ENCODE results near the gene SMARCE1.

Gene SMARCE1

DNA sequence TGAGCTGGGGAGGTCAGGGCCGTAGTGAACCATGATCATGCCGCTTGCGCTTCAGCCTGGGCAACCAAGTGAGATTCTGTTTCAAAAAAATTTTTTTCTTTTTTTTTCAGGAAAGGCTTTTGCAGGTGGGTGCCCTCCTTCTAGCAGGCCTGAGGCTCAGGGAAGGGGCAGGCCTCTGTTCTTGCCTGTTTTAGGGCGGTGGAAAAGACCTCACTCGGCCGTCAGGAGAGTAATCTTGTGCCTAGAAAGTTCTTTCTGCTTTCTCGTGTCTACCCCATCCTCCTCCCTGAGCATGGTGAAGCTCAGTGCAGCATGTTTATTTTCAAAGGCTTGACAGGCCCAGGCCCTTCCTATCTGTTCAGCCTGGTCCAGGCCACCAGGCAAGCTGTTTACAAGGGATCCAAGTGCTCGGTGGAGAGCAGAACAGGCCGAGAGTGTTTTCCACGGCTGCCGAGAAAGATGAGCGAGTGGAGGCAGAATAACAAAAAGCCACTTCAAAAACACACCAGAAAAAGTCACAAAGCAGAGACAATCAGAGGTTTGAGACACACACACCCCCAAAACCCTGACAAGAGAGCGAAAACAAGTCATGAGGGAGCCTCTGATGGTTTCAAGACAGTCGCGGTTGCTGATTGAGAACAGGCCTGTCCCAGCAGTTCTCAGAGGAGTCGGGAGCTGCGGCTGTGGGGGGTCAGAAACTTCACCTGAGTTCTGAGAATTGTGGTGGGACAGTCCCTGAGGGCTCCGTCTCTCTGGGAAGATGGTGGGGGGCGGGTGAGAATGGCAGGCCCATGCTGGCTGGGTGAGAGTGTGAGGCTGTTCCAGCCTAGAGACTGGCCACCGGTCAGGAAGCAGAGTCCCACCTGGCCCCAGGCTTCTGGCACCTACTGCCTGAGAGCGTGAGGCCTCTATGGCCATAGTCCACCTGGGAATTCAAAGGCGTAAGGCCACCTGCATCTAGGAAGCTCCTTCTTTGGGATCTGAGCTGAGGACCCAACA lies 44.9 kb downstream of the SMARCE1 start:
- Histone ChIP-seq H3K36me3 (ENCODE audit: control insufficient read depth in 5 of 5, insufficient read depth in 5 of 5, low read length in 5 of 5) (no peaks in the 10 kb centered on the region), H3K9me3 (ENCODE audit: control insufficient read depth in 5 of 5, low read length in 5 of 5) (no peaks in the 10 kb centered on the region), H3K27me3 (ENCODE audit: control insufficient read depth in 5 of 5, insufficient read depth in 4 of 5, low read length in 5 of 5) (no peaks in the 10 kb centered on the region), H3K4me3 (ENCODE audit: low read depth in 1 of 5, low read length in 5 of 5) (no peak overlapping the region), H3K27ac (ENCODE audit: low read depth, low read length) (no peak overlapping the region), H3K4me1 (ENCODE audit: control insufficient read depth in 5 of 5, insufficient read depth in 5 of 5, low read length in 5 of 5) (peaks cover 0 to 37% (median 27%) of the 10 kb centered on the region in 5 donors), H3K9ac (ENCODE audit: low read length in 5 of 5) (no peak overlapping the region)

GRCh38 chr17:40600486-40601046 lies 47.1 kb downstream of the SMARCE1 start:
- Histone ChIP-seq H3K4me1 (ENCODE audit: control insufficient read depth in 5 of 5, insufficient read depth in 5 of 5, low read length in 5 of 5) (peaks cover 2 to 47% (median 27%) of the 10 kb centered on the region in 5 donors), H3K4me3 (ENCODE audit: low read depth in 1 of 5, low read length in 5 of 5) (no peak overlapping the region), H3K27me3 (ENCODE audit: control insufficient read depth in 5 of 5, insufficient read depth in 4 of 5, low read length in 5 of 5) (no peaks in the 10 kb centered on the region), H3K27ac (ENCODE audit: low read depth, low read length) (no peak overlapping the region), H3K9me3 (ENCODE audit: control insufficient read depth in 5 of 5, low read length in 5 of 5) (no peaks in the 10 kb centered on the region), H3K36me3 (ENCODE audit: control insufficient read depth in 5 of 5, insufficient read depth in 5 of 5, low read length in 5 of 5) (no peaks in the 10 kb centered on the region), H3K9ac (ENCODE audit: low read length in 5 of 5) (no peak overlapping the region)

DNA sequence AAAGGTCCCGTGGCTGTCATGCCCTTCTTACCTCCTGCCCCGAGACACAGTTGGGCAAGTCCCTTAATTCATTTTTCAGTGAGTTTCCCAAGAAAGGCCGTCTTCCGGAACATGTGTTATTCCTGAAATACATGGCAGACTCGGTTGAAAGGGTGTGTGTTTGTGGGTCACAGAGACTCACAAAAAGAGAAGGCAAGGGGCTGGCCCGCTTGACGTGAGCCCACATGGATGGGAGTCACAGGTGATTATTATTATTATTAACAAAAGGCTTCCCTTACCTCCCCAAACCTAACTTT lies 48.2 kb downstream of the SMARCE1 start:
- Histone ChIP-seq H3K4me3 (ENCODE audit: low read depth in 1 of 5, low read length in 5 of 5) (no peak overlapping the region), H3K4me1 (ENCODE audit: control insufficient read depth in 5 of 5, insufficient read depth in 5 of 5, low read length in 5 of 5) (peaks cover 2 to 41% (median 24%) of the 10 kb centered on the region in 5 donors), H3K27me3 (ENCODE audit: control insufficient read depth in 5 of 5, insufficient read depth in 4 of 5, low read length in 5 of 5) (no peaks in the 10 kb centered on the region), H3K9ac (ENCODE audit: low read length in 5 of 5) (peak overlapping the region in 2 of 5 donors; percentile 58 to 76), H3K27ac (ENCODE audit: low read depth, low read length) (peak overlapping the region; percentile 82), H3K36me3 (ENCODE audit: control insufficient read depth in 5 of 5, insufficient read depth in 5 of 5, low read length in 5 of 5) (no peaks in the 10 kb centered on the region), H3K9me3 (ENCODE audit: control insufficient read depth in 5 of 5, low read length in 5 of 5) (no peaks in the 10 kb centered on the region)

GRCh38 chr17:40598619-40599467 lies 48.8 kb downstream of the SMARCE1 start:
- peaks cover 2 to 36% (median 19%) of the 10 kb centered on the region in 5 donors for H3K4me1 ChIP-seq (ENCODE audit: control insufficient read depth in 5 of 5, insufficient read depth in 5 of 5, low read length in 5 of 5)
- H3K27ac ChIP-seq (ENCODE audit: low read depth, low read length), result peak overlapping the region; percentile 97
- no peaks in the 10 kb centered on the region for H3K36me3 ChIP-seq (ENCODE audit: control insufficient read depth in 5 of 5, insufficient read depth in 5 of 5, low read length in 5 of 5)
- peak overlapping the region in 4 of 5 donors; percentile 35 to 69 (median 58) for H3K9ac ChIP-seq (ENCODE audit: low read length in 5 of 5)
- peak overlapping the region in 3 of 5 donors; percentile 4 to 30 (median 29) for H3K4me3 ChIP-seq (ENCODE audit: low read depth in 1 of 5, low read length in 5 of 5)
- no peaks in the 10 kb centered on the region for H3K27me3 ChIP-seq (ENCODE audit: control insufficient read depth in 5 of 5, insufficient read depth in 4 of 5, low read length in 5 of 5)
- no peaks in the 10 kb centered on the region for H3K9me3 ChIP-seq (ENCODE audit: control insufficient read depth in 5 of 5, low read length in 5 of 5)

- peaks cover 2 to 36% (median 19%) of the 10 kb centered on the region in 5 donors for H3K4me1 ChIP-seq (ENCODE audit: control insufficient read depth in 5 of 5, insufficient read depth in 5 of 5, low read length in 5 of 5)
- peak overlapping the region in 4 of 5 donors; percentile 35 to 69 (median 58) for H3K9ac ChIP-seq (ENCODE audit: low read length in 5 of 5)
- no peaks in the 10 kb centered on the region for H3K27me3 ChIP-seq (ENCODE audit: control insufficient read depth in 5 of 5, insufficient read depth in 4 of 5, low read length in 5 of 5)
- H3K36me3 ChIP-seq (ENCODE audit: control insufficient read depth in 5 of 5, insufficient read depth in 5 of 5, low read length in 5 of 5), result no peaks in the 10 kb centered on the region
- H3K9me3 ChIP-seq (ENCODE audit: control insufficient read depth in 5 of 5, low read length in 5 of 5), result no peaks in the 10 kb centered on the region
- peak overlapping the region; percentile 97 for H3K27ac ChIP-seq (ENCODE audit: low read depth, low read length)
- H3K4me3 ChIP-seq (ENCODE audit: low read depth in 1 of 5, low read length in 5 of 5), result peak overlapping the region in 2 of 5 donors; percentile 4 to 30
Measured at GRCh38 chr17:40598301-40598618, 49.4 kb downstream of the SMARCE1 start.

- no peak overlapping the region for H3K4me3 ChIP-seq (ENCODE audit: low read depth in 1 of 5, low read length in 5 of 5)
- H3K4me1 ChIP-seq (ENCODE audit: control insufficient read depth in 5 of 5, insufficient read depth in 5 of 5, low read length in 5 of 5), result peaks cover 2 to 36% (median 19%) of the 10 kb centered on the region in 5 donors
- no peaks in the 10 kb centered on the region for H3K9me3 ChIP-seq (ENCODE audit: control insufficient read depth in 5 of 5, low read length in 5 of 5)
- H3K36me3 ChIP-seq (ENCODE audit: control insufficient read depth in 5 of 5, insufficient read depth in 5 of 5, low read length in 5 of 5), result no peaks in the 10 kb centered on the region
- no peaks in the 10 kb centered on the region for H3K27me3 ChIP-seq (ENCODE audit: control insufficient read depth in 5 of 5, insufficient read depth in 4 of 5, low read length in 5 of 5)
- peak overlapping the region in 4 of 5 donors; percentile 22 to 69 (median 42) for H3K9ac ChIP-seq (ENCODE audit: low read length in 5 of 5)
- H3K27ac ChIP-seq (ENCODE audit: low read depth, low read length), result peak overlapping the region; percentile 97
Measured at GRCh38 chr17:40597556-40598300, 49.9 kb downstream of the SMARCE1 start.

GRCh38 chr17:40597156-40597555 lies 50.5 kb downstream of the SMARCE1 start:
- no peak overlapping the region for H3K4me3 ChIP-seq (ENCODE audit: low read depth in 1 of 5, low read length in 5 of 5)

DNA sequence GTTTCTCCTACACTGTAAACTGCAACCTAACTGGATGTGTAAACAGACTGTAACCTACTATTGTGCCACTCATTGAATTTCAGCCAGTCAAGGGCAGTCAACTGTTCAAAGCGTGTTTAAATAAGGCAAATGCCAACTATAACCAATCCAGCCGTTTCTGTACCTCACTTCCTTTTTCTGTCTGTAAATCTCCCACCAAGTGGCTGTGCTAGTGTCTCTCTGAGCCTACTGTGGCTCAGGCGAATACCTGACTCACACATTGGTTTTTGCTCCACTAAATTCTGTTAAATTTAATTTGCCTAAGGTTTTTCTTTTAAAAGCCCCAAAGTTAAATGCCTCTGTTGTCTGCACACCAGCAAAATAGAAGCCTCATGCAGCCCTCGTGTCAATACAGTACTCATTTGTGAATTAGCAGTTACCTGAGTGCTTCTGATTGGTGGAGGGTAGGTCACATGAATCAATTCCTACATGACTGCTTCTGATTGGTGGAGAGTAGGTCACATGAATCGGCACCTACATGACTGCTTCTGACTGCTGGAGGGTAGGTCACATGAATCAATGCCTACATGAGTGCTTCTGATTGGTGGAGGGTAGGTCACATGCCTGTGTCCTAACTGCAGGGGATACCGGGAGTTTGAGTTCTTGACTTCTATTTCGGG lies 51.2 kb downstream of the SMARCE1 start:
- Histone ChIP-seq H3K9ac (ENCODE audit: low read length in 5 of 5) (no peak overlapping the region), H3K4me1 (ENCODE audit: control insufficient read depth in 5 of 5, insufficient read depth in 5 of 5, low read length in 5 of 5) (peaks cover 2 to 33% (median 19%) of the 10 kb centered on the region in 5 donors)

More at GRCh38 chr17:40597156-40597555, 50.5 kb downstream of the SMARCE1 start:
- Histone ChIP-seq H3K36me3 (ENCODE audit: control insufficient read depth in 5 of 5, insufficient read depth in 5 of 5, low read length in 5 of 5) (no peaks in the 10 kb centered on the region), H3K9ac (ENCODE audit: low read length in 5 of 5) (no peak overlapping the region), H3K27ac (ENCODE audit: low read depth, low read length) (peak overlapping the region; percentile 97), H3K9me3 (ENCODE audit: control insufficient read depth in 5 of 5, low read length in 5 of 5) (no peaks in the 10 kb centered on the region), H3K4me1 (ENCODE audit: control insufficient read depth in 5 of 5, insufficient read depth in 5 of 5, low read length in 5 of 5) (peaks cover 2 to 36% (median 19%) of the 10 kb centered on the region in 5 donors), H3K27me3 (ENCODE audit: control insufficient read depth in 5 of 5, insufficient read depth in 4 of 5, low read length in 5 of 5) (no peaks in the 10 kb centered on the region)

GRCh38 chr17:40590742-40591141 lies 56.9 kb downstream of the SMARCE1 start:
- H3K36me3 ChIP-seq (ENCODE audit: control insufficient read depth in 5 of 5, insufficient read depth in 5 of 5, low read length in 5 of 5), result no peaks in the 10 kb centered on the region
- H3K9me3 ChIP-seq (ENCODE audit: control insufficient read depth in 5 of 5, low read length in 5 of 5), result no peaks in the 10 kb centered on the region
- H3K4me1 ChIP-seq (ENCODE audit: control insufficient read depth in 5 of 5, insufficient read depth in 5 of 5, low read length in 5 of 5), result peaks cover 0 to 6% (median under 1%) of the 10 kb centered on the region in 5 donors
- H3K9ac ChIP-seq (ENCODE audit: low read length in 5 of 5), result no peak overlapping the region
- H3K27me3 ChIP-seq (ENCODE audit: control insufficient read depth in 5 of 5, insufficient read depth in 4 of 5, low read length in 5 of 5), result no peaks in the 10 kb centered on the region
- H3K4me3 ChIP-seq (ENCODE audit: low read depth in 1 of 5, low read length in 5 of 5), result no peak overlapping the region
- no peak overlapping the region for H3K27ac ChIP-seq (ENCODE audit: low read depth, low read length)

More for the DNA sequence above, 51.2 kb downstream of the SMARCE1 start:
- Histone ChIP-seq H3K27me3 (ENCODE audit: control insufficient read depth in 5 of 5, insufficient read depth in 4 of 5, low read length in 5 of 5) (no peaks in the 10 kb centered on the region), H3K9me3 (ENCODE audit: control insufficient read depth in 5 of 5, low read length in 5 of 5) (no peaks in the 10 kb centered on the region), H3K4me3 (ENCODE audit: low read depth in 1 of 5, low read length in 5 of 5) (no peak overlapping the region), H3K36me3 (ENCODE audit: control insufficient read depth in 5 of 5, insufficient read depth in 5 of 5, low read length in 5 of 5) (no peaks in the 10 kb centered on the region), H3K27ac (ENCODE audit: low read depth, low read length) (peak overlapping the region; percentile 11)
